ENCODE data around the gene CCDC97. TPM values are rescaled to one million over a fixed set of nuclear protein-coding genes. Genes with fewer than 3 reads are reported as not detected.

Gene CCDC97
- total RNA-seq, 1 experiment from 2014 or later = 39.4 TPM

- Histone ChIP-seq H3K27me3 (ENCODE audit: insufficient read depth, low read length) (no peaks in the 10 kb centered on the region), H4K5ac (ENCODE audit: insufficient read length, low read depth, low read length) (no peak overlapping the region), H2BK5ac (ENCODE audit: insufficient read length, low read length) (no peak overlapping the region), H2BK120ac (ENCODE audit: low read depth, low read length, poor library complexity, severe bottlenecking) (no peak overlapping the region), H3K9ac (ENCODE audit: extremely low read depth, insufficient read length, low read length) (no peak overlapping the region), H3K23ac (ENCODE audit: insufficient read length, low read depth, low read length) (no peak overlapping the region), H4K20me1 (ENCODE audit: control insufficient read depth, insufficient read depth, insufficient read length) (no peaks in the 10 kb centered on the region), H3K56ac (ENCODE audit: insufficient read length, low read depth, low read length) (no peak overlapping the region), H3K27ac (ENCODE audit: insufficient read length, low read depth, low read length) (no peak overlapping the region), H3K4me1 (ENCODE audit: insufficient read depth, low read length) (no peaks in the 10 kb centered on the region), H2BK15ac (ENCODE audit: low read depth, low read length) (no peak overlapping the region), H3K79me2 (ENCODE audit: insufficient read depth, low read length) (no peaks in the 10 kb centered on the region), H2BK12ac (ENCODE audit: insufficient read length, low read depth, low read length) (no peak overlapping the region), H3K79me1 (ENCODE audit: insufficient read depth, low read depth, low read length, poor library complexity, severe bottlenecking) (peaks cover 5% of the 10 kb centered on the region), H2BK20ac (ENCODE audit: low read depth, low read length, poor library complexity, severe bottlenecking) (no peak overlapping the region), H3K23me2 (ENCODE audit: insufficient read length, low read depth, low read length, poor library complexity, severe bottlenecking) (no peaks in the 10 kb centered on the region), H2AFZ (ENCODE audit: low read length) (no peak overlapping the region), H3K4ac (ENCODE audit: low read depth, low read length) (no peak overlapping the region), H2AK5ac (ENCODE audit: insufficient read length, low read length) (no peak overlapping the region), H4K91ac (ENCODE audit: insufficient read length, low read depth, low read length) (no peak overlapping the region), H3T11ph (ENCODE audit: low read length) (no peak overlapping the region), H4K8ac (replicated peaks; ENCODE audit: insufficient read length, low read depth, low read length) (no peak overlapping the region), H3K9me3 (ENCODE audit: control insufficient read depth, low read depth, low read length) (no peaks in the 10 kb centered on the region), H3K18ac (ENCODE audit: insufficient read length, low read depth, low read length) (no peak overlapping the region), H3K4me2 (ENCODE audit: insufficient read depth, insufficient read length, low read length) (no peak overlapping the region), H3K14ac (ENCODE audit: insufficient read depth, low read length) (no peak overlapping the region)
- Mint-ChIP-seq H3K27ac (no peak overlapping the region; a peak in 1 of 7 replicates), H3K9me3 (no peaks in the 10 kb centered on the region), H3K4me3 (no peak overlapping the region), H3K27me3 (ENCODE audit: low read depth) (no peaks in the 10 kb centered on the region), H3K36me3 (ENCODE audit: insufficient read depth in 1 of 3, low read depth in 3 of 3) (peaks cover 83 to 99% (median 98%) of the 10 kb centered on the region in 3 experiments; a peak in 6 of 7 replicates), H3K4me1 (no peaks in the 10 kb centered on the region)
- DNase-seq = no peak
- no peak for TF ChIP-seq CTCF (conservative IDR thresholded peaks at IDR 0.05)
- no CpG with 5 or more reads among the region's 3 CpGs for WGBS (ENCODE audit: extremely low coverage, insufficient read length, low lambda C conversion rate)
Observed at GRCh38 chr19:41276231-41276630, 33.7 kb upstream of the CCDC97 start.

All from H9 (cell line).